Astrocyte of the cerebellum (primary cell): ENCODE measurements around the gene MYBPC2.

Experiments
- DNase-seq: peaks from one replicate; pipeline ENCODE4 v3.0.0-alpha.2; 2011; ENCODE audit warnings: low read depth
- H3K4me3 ChIP-seq: 2 replicates; pipeline ENCODE4 v1.5.1; 2011; ENCODE audit warnings: mild to moderate bottlenecking, low read depth, low read length, moderate library complexity
- in situ Hi-C: cut with HindIII; loops from 2 replicates; pipeline ENCODE4 v1.10.0; 2017; ENCODE audit warnings: low sequenced_read_pairs
- TF ChIP-seq, protein P1 (sequence below): IDR thresholded peaks from 2 replicates; pipeline ENCODE4 v1.5.1; 2012; ENCODE audit warnings: low read length, low read depth, moderate library complexity, mild to moderate bottlenecking; ENCODE audit errors: missing control alignments

MYBPC2 gene

DNA sequence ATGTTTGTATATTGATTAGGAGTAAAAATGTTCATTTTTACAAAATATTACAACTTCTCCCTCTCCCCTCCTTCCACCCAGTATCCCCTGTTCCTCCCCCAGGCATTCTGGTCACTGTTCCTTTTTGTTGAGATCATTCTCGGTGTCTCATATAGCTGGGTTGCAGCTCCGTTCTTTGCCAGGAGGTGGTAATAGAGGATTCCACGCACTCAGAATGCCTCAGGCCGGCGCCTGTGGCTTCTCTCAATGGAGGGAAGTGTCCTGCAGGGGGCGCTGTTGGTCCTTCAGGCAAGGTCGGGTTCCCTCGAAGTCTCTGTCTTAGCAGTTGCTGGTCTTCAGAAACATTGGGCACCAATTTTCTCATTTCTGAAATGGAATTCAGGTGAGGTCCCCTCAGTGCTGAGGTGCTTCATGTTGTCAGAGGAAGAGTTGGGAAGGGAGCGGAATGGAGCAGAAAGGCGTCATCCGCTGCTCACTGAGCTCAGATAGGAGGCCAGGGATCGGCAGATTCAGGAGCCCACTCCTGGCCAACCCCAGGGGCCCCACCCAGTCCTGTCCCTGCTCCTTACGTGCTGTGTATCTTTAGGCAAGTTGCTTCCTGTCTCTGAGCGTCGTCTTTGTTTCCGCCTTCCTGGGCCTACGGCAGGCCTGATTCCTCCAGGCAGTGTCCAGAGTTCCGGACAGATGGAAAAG is 54.3 kb downstream of the MYBPC2 start:
- TF ChIP-seq, protein P1, sequence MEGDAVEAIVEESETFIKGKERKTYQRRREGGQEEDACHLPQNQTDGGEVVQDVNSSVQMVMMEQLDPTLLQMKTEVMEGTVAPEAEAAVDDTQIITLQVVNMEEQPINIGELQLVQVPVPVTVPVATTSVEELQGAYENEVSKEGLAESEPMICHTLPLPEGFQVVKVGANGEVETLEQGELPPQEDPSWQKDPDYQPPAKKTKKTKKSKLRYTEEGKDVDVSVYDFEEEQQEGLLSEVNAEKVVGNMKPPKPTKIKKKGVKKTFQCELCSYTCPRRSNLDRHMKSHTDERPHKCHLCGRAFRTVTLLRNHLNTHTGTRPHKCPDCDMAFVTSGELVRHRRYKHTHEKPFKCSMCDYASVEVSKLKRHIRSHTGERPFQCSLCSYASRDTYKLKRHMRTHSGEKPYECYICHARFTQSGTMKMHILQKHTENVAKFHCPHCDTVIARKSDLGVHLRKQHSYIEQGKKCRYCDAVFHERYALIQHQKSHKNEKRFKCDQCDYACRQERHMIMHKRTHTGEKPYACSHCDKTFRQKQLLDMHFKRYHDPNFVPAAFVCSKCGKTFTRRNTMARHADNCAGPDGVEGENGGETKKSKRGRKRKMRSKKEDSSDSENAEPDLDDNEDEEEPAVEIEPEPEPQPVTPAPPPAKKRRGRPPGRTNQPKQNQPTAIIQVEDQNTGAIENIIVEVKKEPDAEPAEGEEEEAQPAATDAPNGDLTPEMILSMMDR = peak; percentile 50
- DNase-seq = no peak
- no peak overlapping the region for H3K4me3 ChIP-seq
- in situ Hi-C loops = no loop called here

DNA sequence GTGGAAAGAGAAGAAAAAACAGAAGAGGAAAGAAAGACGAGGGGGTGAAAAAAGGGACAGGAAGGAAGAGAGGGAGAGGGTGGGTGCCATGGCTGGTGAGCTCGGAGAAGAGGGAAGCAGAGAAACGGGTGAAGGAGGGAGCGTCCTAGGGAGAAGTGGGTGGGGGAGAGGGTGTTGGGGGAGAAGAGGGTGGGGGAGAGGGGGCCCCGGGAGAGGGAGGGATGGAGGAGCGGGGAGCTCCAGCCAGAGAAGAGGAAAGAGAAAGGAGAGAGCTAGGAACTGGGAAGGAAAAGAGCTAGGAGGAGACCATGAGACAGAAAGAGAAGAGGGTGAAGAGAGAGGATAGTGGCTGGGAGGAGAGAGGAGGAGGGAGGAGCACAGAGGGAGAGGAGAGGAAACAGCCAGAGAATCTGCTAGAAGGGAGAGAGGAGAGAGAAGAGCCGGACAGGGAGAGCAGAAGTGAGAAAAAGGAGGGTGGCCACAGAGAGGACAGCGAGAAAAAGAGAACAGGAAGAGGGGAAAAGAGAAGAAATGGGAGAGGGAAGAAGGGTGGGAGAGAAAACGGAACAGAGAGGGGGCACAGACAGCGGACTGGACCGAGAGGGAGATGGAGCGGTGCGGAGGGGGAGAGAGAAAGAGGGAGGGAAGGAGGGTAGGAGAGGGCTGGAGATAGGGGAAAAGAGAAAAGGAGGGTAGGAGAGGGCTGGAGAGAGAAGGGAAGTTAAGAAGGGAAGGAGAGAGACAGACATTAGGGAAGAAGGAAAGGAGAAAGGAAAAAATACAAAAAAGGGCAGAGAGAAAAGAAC is 55.9 kb downstream of the MYBPC2 start:
- in situ Hi-C loops = no loop called here
- TF ChIP-seq, protein P1 = no peak
- H3K4me3 ChIP-seq = no peak overlapping the region
- no peak for DNase-seq

DNA sequence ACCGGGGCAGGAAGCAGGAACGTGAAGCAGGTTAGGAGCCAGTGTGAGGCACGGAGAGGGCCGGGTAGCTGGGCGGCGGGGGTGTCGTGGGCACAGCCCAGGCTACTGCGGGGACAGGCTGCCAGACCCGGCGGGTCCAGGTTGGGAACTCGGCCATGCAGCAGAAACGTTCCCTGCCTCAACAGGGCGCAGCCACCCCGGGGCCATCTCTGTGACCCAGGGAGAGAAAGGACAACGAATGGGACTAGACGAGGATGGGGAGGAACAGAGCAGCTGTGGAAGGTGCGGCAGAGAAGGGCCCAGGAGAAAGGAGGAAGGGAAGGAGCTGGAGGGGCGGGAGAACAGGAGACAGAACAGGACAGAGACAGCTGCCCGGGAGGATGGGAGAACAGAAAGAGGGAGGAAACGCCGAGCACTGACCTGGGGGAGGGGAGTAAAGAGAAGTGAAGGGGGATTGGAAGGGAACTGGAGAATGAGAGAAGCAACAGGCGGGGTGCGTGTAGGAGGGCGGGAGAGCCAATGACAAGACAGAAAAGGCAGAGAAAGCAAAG is 56.8 kb downstream of the MYBPC2 start:
- TF ChIP-seq, protein P1 = no peak
- in situ Hi-C loops = no loop called here
- no peak overlapping the region for H3K4me3 ChIP-seq
- no peak for DNase-seq

DNA sequence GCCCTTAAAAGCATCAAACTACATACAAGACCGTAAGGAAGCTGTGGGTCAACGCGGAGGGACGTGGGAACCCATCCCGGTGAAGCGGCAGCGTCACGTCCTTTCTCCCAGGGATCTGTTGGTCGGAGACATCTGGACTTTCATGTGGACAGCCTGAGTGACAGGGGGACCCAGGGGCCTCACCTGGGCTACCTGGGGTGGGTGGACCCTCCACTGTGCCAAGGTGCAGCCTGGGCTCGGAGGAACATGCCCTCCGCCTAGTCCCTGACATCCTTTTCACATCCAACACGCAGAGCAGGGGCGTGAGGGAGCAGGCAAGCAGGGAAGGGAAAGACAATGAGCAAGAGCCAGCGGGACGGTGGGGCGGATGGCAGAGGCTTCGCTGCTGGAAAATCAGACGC is 57.7 kb downstream of the MYBPC2 start:
- DNase-seq = no peak
- TF ChIP-seq, protein P1 = no peak
- H3K4me3 ChIP-seq = no peak overlapping the region
- in situ Hi-C loops = no loop called here

DNA sequence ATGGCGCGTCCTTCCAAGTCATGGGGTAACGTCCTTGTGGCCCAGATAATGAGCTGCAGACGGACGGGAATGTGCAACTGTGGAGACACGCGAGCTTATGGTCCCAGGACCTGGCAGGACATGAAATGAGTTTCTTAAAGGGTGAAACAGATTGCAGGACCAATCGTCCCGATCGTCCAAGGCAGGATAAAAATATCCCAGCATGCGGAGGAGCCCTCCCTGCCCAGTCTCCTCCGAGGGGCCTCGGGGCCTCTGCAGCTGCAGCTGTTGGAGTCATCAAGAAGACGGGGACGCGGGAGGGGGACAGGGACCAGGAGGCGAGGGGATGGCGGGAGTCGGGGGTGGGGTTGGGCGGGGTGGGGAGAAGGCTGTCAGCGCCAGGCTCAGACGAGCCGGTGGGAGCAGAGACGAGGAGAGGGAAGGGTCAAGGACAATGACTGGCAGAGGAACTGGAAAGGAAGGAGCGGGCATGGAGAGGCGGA is 58.3 kb downstream of the MYBPC2 start:
- no peak for DNase-seq
- in situ Hi-C loops = no loop called here
- TF ChIP-seq, protein P1 = no peak
- no peak overlapping the region for H3K4me3 ChIP-seq

DNA sequence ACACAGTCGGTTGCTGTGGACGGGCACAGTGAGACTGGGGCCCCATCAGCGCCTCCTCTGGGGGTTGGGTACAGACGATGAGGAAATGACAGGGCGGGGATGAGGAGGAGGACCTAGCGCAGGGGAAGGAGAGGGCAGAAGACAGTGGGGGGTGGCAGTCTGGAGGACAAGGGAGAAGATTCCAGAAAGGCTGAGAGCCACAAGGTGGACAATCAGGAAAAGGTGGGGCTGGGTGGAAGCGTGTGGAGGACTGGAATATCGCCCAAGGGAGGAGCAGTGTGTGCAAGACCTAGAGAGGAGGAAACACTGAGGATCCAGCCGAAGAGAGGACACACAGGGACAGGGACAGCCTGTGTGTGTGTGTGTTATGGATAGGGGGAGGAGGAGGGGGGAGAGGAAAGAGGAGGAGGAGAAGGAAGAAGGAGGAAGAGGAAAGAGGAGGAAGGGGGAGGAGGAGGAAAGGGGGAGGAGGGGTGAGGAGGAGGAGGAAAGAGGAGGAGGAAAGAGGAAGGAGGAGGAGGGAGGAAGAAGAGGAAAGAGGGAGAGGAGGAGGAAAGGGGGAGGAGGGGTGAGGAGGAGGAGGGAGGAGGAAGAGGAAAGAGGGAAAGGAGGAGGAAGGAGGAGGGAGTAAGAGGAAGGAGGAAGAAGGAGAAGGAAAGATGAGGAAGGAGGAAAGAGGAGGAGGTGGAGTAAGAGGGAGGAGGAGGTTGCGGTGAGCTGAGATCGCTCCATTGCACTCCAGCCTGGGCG is 59.8 kb downstream of the MYBPC2 start:
- H3K4me3 ChIP-seq = no peak overlapping the region
- in situ Hi-C loops = no loop called here
- no peak for DNase-seq
- TF ChIP-seq, protein P1 = no peak
